GM23338 (cell line): ENCODE data around the gene WDR93. TPM values are rescaled to one million over a fixed set of nuclear protein-coding genes. Genes with fewer than 3 reads are reported as not detected.
A peak's percentile ranks its signal among the peaks of the same experiment; 100 is the strongest.

ENCODE experiments used
- ATAC-seq: fragments of 200-7000 bp; cut with Tn5 transposase; 3 replicates; pipeline ENCODE4 v1.9.1; 2020
- DNase-seq: peaks from one replicate; pipeline ENCODE4 v3.0.0-alpha.2; 2015; ENCODE audit warnings: low spot score
- H2AFZ ChIP-seq: fragments of 200-600 bp; sonication (generic); 2 replicates; pipeline ENCODE4 v1.8.0; 2016; ENCODE audit warnings: antibody characterized with exemption, mild to moderate bottlenecking, moderate library complexity
- H3F3A ChIP-seq: fragments of 200-600 bp; sonication (generic); replicated peaks from 2 replicates; pipeline ENCODE4 v1.8.0; 2017; ENCODE audit warnings: antibody characterized with exemption, mixed run types, low read depth
- H3K27ac ChIP-seq: fragments of 200-600 bp; sonication (generic); 2 replicates; pipeline ENCODE4 v1.6.1; 2016; ENCODE audit warnings: low read depth
- H3K27me3 ChIP-seq: fragments of 200-600 bp; sonication (generic); 2 replicates; pipeline ENCODE4 v1.8.0; 2016; ENCODE audit warnings: mild to moderate bottlenecking, mixed run types, moderate library complexity; ENCODE audit not compliant: insufficient read depth
- H3K36me3 ChIP-seq: fragments of 200-600 bp; sonication (generic); 2 replicates; pipeline ENCODE4 v1.8.0; 2016; ENCODE audit warnings: mild to moderate bottlenecking; ENCODE audit not compliant: insufficient read depth
- H3K4me1 ChIP-seq: fragments of 200-600 bp; sonication (generic); 2 replicates; pipeline ENCODE4 v1.8.0; 2016; ENCODE audit warnings: mild to moderate bottlenecking, moderate library complexity; ENCODE audit not compliant: insufficient read depth
- H3K4me2 ChIP-seq: fragments of 200-600 bp; sonication (generic); 2 replicates; pipeline ENCODE4 v1.7.1; 2017; ENCODE audit warnings: mixed run types
- H3K4me3 ChIP-seq: fragments of 200-600 bp; sonication (generic); 2 replicates; pipeline ENCODE4 v1.6.1; 2016; ENCODE audit warnings: mixed run types
- H3K79me2 ChIP-seq: fragments of 200-600 bp; sonication (generic); replicated peaks from 2 replicates; pipeline ENCODE4 v1.8.0; 2017; ENCODE audit warnings: mild to moderate bottlenecking; ENCODE audit not compliant: insufficient read depth
- H3K9me2 ChIP-seq: fragments of 200-600 bp; sonication (generic); 2 replicates; pipeline ENCODE4 v1.8.0; 2017; ENCODE audit not compliant: insufficient read depth
- H4K20me1 ChIP-seq: fragments of 200-600 bp; sonication (generic); replicated peaks from 2 replicates; pipeline ENCODE4 v1.8.0; 2017; ENCODE audit warnings: mild to moderate bottlenecking; ENCODE audit not compliant: insufficient read depth
- H3K27ac Mint-ChIP-seq: 2 replicates; pipeline ENCODE4 v1.8.0; 2020; ENCODE audit warnings: inconsistent platforms, mild to moderate bottlenecking, moderate library complexity, mixed read lengths
- H3K27me3 Mint-ChIP-seq: 3 replicates; pipeline ENCODE4 v1.8.0; 2022; ENCODE audit warnings: low read depth, mild to moderate bottlenecking, moderate library complexity, mixed read lengths, inconsistent platforms; ENCODE audit not compliant: insufficient read depth, poor library complexity
- H3K36me3 Mint-ChIP-seq: 3 replicates; pipeline ENCODE4 v1.8.0; 2021; ENCODE audit warnings: low read depth, mild to moderate bottlenecking, inconsistent platforms, moderate library complexity, mixed read lengths
- H3K4me1 Mint-ChIP-seq: 3 replicates; pipeline ENCODE4 v1.8.0; 2020; ENCODE audit warnings: mild to moderate bottlenecking, inconsistent platforms, mixed read lengths
- H3K4me3 Mint-ChIP-seq: 3 replicates; pipeline ENCODE4 v1.8.0; 2021; ENCODE audit warnings: moderate library complexity, mild to moderate bottlenecking, inconsistent platforms, mixed read lengths
- H3K9me3 Mint-ChIP-seq: 3 replicates; pipeline ENCODE4 v1.8.0; 2020; ENCODE audit warnings: moderate library complexity, mild to moderate bottlenecking, inconsistent platforms, mixed read lengths
- EZH2 ChIP-seq: fragments of 200-600 bp; sonication (generic); IDR thresholded peaks from one replicate; pipeline ENCODE4 v1.8.0; 2017; ENCODE audit warnings: antibody characterized with exemption, mild to moderate bottlenecking, low read depth; ENCODE audit not compliant: unreplicated experiment
- EZH2phosphoT487 ChIP-seq: fragments of 200-600 bp; sonication (generic); IDR thresholded peaks from one replicate; pipeline ENCODE4 v1.8.1; 2018; ENCODE audit warnings: antibody characterized with exemption; ENCODE audit not compliant: unreplicated experiment
- JUNB ChIP-seq: IDR thresholded peaks from one replicate; pipeline ENCODE4 v1.6.1; 2016; ENCODE audit warnings: antibody characterized with exemption; ENCODE audit not compliant: unreplicated experiment
- NANOG ChIP-seq: IDR thresholded peaks from 2 replicates; pipeline ENCODE4 v1.6.1; 2016; ENCODE audit warnings: antibody characterized with exemption, borderline replicate concordance
- POLR2AphosphoS5 ChIP-seq: IDR thresholded peaks from 2 replicates; pipeline ENCODE4 v1.6.1; 2016; ENCODE audit warnings: antibody characterized with exemption, low read depth
- STAT1 ChIP-seq: IDR thresholded peaks from one replicate; pipeline ENCODE4 v1.6.1; 2016; ENCODE audit warnings: antibody characterized with exemption; ENCODE audit not compliant: unreplicated experiment
- ZNF114 ChIP-seq: fragments of 250-450 bp; sonication (Bioruptor Pico); IDR thresholded peaks from 2 replicates; pipeline ENCODE4 v1.5.0; 2020; ENCODE audit warnings: mild to moderate bottlenecking, moderate library complexity
- ZNF331 ChIP-seq: fragments of 250-450 bp; sonication (Bioruptor Pico); IDR thresholded peaks from 2 replicates; pipeline ENCODE4 v1.5.0; 2020; ENCODE audit warnings: low read depth, mild to moderate bottlenecking, moderate library complexity
- polyA plus RNA-seq: library from polyadenylated mRNA; unstranded; fragments of >200 nt; fragmentation: Nextera tagmentation; extraction: Ambion mirVana; gene quantifications from 2 replicates; pipeline ENCODE4 v1.2.1, GENCODE V29; 2016
- total RNA-seq: library from RNA; depleted of rRNA; stranded (reverse); fragments of >200 nt; shearing (Covaris generic); gene quantifications from 2 replicates; pipeline ENCODE4 v1.2.3, GENCODE V29; 2014
- TF ChIP-seq, protein P1 (sequence below): fragments of 250-450 bp; sonication (Bioruptor Pico); IDR thresholded peaks from 2 replicates; pipeline ENCODE4 v1.5.0; 2020; ENCODE audit warnings: mild to moderate bottlenecking, moderate library complexity
- TF ChIP-seq, protein P2 (sequence below): IDR thresholded peaks from one replicate; pipeline ENCODE4 v1.6.1; 2018; ENCODE audit warnings: antibody characterized with exemption; ENCODE audit not compliant: unreplicated experiment
- TF ChIP-seq, protein P3 (sequence below): IDR thresholded peaks from 2 replicates; pipeline ENCODE4 v1.6.1; 2016; ENCODE audit warnings: antibody characterized with exemption
- TF ChIP-seq, protein P4 (sequence below), 2 experiments: fragments of 200-600 bp in 1 of 2; sonication (generic) in 1 of 2; conservative IDR thresholded peaks; 2 replicates each; pipeline versions ENCODE4 v1.5.1 to v1.6.1; 2016 to 2017; ENCODE audit warnings: antibody characterized with exemption in 2 of 2, low read depth in 2 of 2, mild to moderate bottlenecking in 2 of 2, moderate library complexity in 1 of 2

Gene WDR93
- total and polyA plus RNA-seq, 2 experiments from 2014 or later, result 0.14 TPM; not detected in 1

DNA sequence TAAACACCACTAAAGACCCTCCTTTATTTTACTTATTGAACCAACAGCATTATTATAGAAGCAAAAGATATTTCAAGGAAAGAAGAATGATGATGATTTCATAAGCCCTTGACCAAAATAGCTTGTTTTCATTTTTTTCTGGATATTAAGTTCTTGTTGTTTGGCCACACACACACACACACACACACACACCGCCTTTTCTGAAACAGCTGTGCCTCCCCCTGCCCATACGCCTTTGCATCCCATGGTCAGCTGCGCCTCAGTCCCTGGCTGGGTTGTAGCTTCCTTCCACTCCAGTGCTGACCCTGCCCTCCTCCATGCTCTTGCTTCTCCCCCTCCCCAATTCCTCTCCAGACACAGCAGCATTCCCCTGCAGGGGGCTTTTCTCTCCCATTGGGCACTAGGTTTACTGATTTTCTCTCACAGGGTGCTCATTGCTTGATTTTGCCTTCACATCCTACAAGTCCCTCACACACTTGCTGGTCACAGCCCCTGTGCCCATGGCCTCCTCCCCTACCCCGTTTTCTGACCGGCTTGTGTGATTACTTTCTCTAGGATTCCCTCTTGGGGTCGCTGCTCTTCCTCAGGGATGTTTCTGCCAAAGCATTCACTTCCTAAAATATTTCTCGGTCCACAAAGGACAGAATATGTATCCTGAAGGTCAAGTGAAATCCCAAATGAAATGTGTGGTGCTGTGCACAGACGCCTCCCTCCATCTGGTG is 42.0 kb downstream of the WDR93 start (continued):
- TF ChIP-seq, protein P1, sequence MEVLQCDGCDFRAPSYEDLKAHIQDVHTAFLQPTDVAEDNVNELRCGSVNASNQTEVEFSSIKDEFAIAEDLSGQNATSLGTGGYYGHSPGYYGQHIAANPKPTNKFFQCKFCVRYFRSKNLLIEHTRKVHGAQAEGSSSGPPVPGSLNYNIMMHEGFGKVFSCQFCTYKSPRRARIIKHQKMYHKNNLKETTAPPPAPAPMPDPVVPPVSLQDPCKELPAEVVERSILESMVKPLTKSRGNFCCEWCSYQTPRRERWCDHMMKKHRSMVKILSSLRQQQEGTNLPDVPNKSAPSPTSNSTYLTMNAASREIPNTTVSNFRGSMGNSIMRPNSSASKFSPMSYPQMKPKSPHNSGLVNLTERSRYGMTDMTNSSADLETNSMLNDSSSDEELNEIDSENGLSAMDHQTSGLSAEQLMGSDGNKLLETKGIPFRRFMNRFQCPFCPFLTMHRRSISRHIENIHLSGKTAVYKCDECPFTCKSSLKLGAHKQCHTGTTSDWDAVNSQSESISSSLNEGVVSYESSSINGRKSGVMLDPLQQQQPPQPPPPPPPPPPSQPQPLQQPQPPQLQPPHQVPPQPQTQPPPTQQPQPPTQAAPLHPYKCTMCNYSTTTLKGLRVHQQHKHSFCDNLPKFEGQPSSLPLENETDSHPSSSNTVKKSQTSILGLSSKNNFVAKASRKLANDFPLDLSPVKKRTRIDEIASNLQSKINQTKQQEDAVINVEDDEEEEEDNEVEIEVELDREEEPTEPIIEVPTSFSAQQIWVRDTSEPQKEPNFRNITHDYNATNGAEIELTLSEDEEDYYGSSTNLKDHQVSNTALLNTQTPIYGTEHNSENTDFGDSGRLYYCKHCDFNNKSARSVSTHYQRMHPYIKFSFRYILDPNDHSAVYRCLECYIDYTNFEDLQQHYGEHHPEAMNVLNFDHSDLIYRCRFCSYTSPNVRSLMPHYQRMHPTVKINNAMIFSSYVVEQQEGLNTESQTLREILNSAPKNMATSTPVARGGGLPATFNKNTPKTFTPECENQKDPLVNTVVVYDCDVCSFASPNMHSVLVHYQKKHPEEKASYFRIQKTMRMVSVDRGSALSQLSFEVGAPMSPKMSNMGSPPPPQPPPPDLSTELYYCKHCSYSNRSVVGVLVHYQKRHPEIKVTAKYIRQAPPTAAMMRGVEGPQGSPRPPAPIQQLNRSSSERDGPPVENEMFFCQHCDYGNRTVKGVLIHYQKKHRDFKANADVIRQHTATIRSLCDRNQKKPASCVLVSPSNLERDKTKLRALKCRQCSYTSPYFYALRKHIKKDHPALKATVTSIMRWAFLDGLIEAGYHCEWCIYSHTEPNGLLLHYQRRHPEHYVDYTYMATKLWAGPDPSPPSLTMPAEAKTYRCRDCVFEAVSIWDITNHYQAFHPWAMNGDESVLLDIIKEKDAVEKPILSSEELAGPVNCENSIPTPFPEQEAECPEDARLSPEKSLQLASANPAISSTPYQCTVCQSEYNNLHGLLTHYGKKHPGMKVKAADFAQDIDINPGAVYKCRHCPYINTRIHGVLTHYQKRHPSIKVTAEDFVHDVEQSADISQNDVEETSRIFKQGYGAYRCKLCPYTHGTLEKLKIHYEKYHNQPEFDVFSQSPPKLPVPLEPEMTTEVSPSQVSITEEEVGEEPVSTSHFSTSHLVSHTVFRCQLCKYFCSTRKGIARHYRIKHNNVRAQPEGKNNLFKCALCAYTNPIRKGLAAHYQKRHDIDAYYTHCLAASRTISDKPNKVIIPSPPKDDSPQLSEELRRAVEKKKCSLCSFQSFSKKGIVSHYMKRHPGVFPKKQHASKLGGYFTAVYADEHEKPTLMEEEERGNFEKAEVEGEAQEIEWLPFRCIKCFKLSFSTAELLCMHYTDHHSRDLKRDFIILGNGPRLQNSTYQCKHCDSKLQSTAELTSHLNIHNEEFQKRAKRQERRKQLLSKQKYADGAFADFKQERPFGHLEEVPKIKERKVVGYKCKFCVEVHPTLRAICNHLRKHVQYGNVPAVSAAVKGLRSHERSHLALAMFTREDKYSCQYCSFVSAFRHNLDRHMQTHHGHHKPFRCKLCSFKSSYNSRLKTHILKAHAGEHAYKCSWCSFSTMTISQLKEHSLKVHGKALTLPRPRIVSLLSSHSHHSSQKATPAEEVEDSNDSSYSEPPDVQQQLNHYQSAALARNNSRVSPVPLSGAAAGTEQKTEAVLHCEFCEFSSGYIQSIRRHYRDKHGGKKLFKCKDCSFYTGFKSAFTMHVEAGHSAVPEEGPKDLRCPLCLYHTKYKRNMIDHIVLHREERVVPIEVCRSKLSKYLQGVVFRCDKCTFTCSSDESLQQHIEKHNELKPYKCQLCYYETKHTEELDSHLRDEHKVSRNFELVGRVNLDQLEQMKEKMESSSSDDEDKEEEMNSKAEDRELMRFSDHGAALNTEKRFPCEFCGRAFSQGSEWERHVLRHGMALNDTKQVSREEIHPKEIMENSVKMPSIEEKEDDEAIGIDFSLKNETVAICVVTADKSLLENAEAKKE (CRISPR knock-in tag), result no peak

DNA sequence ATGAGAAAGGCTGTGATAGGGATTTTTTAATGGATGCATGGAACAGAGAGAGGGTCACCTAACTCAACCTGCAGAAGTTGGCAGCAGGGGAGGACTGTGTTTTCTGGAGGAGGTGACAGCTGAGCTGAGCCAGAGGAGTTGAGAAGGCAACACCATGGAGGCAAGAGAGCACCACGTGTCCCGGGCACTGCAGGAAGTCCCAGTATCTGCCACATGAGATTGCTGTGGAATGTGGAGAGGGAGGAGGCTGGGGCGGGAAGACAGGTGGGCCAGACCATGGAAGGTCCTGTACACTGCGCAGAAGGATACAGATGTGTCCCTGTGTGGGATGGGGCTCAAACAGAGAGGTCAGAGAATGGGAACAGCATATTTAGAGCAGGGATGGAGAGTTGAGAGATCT is 45.2 kb downstream of the WDR93 start:
- Histone ChIP-seq H3K4me3 (no peak overlapping the region), H3K27ac (no peak overlapping the region), H3K27me3 (no peaks in the 10 kb centered on the region), H3K4me1 (no peaks in the 10 kb centered on the region), H4K20me1 (0 out of 2 replicates have a peak, but pooled peaks cover 4% of the 10 kb centered on the region), H3K9me2 (no peaks in the 10 kb centered on the region), H3K36me3 (no peaks in the 10 kb centered on the region), H3K4me2 (no peak overlapping the region), H2AFZ (peak overlapping the region; percentile 43; the same call in 1 of the 2 replicates), H3K79me2 (no peaks in the 10 kb centered on the region), H3F3A (no peaks in the 10 kb centered on the region)
- Mint-ChIP-seq H3K36me3 (no peaks in the 10 kb centered on the region), H3K9me3 (no peaks in the 10 kb centered on the region), H3K27ac (no peak overlapping the region), H3K4me1 (peaks cover 5% of the 10 kb centered on the region; the same call in 1 of the 3 replicates), H3K27me3 (peaks cover 9% of the 10 kb centered on the region), H3K4me3 (no peak overlapping the region)
- DNase-seq (no peak), ATAC-seq (no peak)
- TF ChIP-seq, protein P2, sequence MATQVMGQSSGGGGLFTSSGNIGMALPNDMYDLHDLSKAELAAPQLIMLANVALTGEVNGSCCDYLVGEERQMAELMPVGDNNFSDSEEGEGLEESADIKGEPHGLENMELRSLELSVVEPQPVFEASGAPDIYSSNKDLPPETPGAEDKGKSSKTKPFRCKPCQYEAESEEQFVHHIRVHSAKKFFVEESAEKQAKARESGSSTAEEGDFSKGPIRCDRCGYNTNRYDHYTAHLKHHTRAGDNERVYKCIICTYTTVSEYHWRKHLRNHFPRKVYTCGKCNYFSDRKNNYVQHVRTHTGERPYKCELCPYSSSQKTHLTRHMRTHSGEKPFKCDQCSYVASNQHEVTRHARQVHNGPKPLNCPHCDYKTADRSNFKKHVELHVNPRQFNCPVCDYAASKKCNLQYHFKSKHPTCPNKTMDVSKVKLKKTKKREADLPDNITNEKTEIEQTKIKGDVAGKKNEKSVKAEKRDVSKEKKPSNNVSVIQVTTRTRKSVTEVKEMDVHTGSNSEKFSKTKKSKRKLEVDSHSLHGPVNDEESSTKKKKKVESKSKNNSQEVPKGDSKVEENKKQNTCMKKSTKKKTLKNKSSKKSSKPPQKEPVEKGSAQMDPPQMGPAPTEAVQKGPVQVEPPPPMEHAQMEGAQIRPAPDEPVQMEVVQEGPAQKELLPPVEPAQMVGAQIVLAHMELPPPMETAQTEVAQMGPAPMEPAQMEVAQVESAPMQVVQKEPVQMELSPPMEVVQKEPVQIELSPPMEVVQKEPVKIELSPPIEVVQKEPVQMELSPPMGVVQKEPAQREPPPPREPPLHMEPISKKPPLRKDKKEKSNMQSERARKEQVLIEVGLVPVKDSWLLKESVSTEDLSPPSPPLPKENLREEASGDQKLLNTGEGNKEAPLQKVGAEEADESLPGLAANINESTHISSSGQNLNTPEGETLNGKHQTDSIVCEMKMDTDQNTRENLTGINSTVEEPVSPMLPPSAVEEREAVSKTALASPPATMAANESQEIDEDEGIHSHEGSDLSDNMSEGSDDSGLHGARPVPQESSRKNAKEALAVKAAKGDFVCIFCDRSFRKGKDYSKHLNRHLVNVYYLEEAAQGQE, result no peak
- TF ChIP-seq POLR2AphosphoS5 (no peak), NANOG (no peak), JUNB (no peak), ZNF331 (CRISPR knock-in tag) (no peak), EZH2phosphoT487 (no peak), EZH2 (no peak), STAT1 (no peak), ZNF114 (CRISPR knock-in tag) (no peak)
- TF ChIP-seq, protein P3, sequence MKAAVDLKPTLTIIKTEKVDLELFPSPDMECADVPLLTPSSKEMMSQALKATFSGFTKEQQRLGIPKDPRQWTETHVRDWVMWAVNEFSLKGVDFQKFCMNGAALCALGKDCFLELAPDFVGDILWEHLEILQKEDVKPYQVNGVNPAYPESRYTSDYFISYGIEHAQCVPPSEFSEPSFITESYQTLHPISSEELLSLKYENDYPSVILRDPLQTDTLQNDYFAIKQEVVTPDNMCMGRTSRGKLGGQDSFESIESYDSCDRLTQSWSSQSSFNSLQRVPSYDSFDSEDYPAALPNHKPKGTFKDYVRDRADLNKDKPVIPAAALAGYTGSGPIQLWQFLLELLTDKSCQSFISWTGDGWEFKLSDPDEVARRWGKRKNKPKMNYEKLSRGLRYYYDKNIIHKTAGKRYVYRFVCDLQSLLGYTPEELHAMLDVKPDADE, result no peak
- TF ChIP-seq, protein P4, sequence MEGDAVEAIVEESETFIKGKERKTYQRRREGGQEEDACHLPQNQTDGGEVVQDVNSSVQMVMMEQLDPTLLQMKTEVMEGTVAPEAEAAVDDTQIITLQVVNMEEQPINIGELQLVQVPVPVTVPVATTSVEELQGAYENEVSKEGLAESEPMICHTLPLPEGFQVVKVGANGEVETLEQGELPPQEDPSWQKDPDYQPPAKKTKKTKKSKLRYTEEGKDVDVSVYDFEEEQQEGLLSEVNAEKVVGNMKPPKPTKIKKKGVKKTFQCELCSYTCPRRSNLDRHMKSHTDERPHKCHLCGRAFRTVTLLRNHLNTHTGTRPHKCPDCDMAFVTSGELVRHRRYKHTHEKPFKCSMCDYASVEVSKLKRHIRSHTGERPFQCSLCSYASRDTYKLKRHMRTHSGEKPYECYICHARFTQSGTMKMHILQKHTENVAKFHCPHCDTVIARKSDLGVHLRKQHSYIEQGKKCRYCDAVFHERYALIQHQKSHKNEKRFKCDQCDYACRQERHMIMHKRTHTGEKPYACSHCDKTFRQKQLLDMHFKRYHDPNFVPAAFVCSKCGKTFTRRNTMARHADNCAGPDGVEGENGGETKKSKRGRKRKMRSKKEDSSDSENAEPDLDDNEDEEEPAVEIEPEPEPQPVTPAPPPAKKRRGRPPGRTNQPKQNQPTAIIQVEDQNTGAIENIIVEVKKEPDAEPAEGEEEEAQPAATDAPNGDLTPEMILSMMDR (conservative IDR thresholded peaks at IDR 0.05; ENCODE audit: low read depth in 2 of 2), result no peak
